ENCODE data around the gene POLK. TPM values are rescaled to one million over a fixed set of nuclear protein-coding genes. Genes with fewer than 3 reads are reported as not detected.

Gene POLK
- total and polyA plus RNA-seq, 2 of the 8 experiments (the other 6 are each of a cell fraction or from before 2014, with no cell fraction given) = 2.0 to 9.0 TPM

DNA sequence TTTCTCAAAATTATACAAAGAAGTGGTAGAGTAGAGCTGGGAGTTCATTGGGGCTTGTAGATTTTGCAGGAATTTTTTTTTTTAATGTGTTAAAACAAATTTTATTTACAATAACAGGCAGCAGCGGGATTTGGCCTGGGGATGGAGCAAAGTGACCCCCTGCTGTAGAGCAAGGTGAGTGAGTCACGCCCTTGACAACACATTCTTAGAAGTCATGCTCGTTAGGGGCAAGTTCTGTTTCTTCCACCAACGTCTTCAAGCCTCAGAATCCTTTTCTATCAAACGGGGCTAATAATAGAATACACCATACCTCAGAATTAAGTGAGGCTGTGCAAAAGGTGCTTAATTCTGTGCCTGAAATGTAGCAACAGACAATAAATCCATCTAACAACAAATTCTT is 98.5 kb downstream of the POLK start:
- H3K23me2 ChIP-seq (ENCODE audit: low read depth, low read length) = peaks cover 11% of the 10 kb centered on the region
- 15% methylated on average over 5 of the region's 5 CpGs; no CpG with 5 or more reads in 1 of the 2 experiments for WGBS, 2 experiments (ENCODE audit: extremely low coverage in 1 of 2, insufficient coverage in 1 of 2, insufficient read length in 1 of 2, insufficient replicate concordance in 2 of 2, low coverage in 1 of 2, low lambda C conversion rate in 2 of 2, missing lambda C conversion rate in 1 of 2)
- no peaks in the 10 kb centered on the region; a peak in 2 of 7 replicates for H3K27me3 ChIP-seq (replicated peaks in 1 of 4; ENCODE audit: control insufficient read depth in 3 of 4, extremely low read depth in 1 of 4, insufficient read depth in 3 of 4, low read length in 3 of 4)
- no peak overlapping the region for H2AFZ ChIP-seq (ENCODE audit: low read length)
- no peak overlapping the region for H2BK120ac ChIP-seq (replicated peaks; ENCODE audit: low read depth, low read length)
- no peak overlapping the region for H3K56ac ChIP-seq (replicated peaks; ENCODE audit: insufficient read length, low read depth, low read length)
- H3K14ac ChIP-seq (ENCODE audit: insufficient read length) = no peak overlapping the region
- H4K91ac ChIP-seq (replicated peaks; ENCODE audit: insufficient read length, low read length) = no peak overlapping the region
- FAIRE-seq (peak; percentile 48), DNase-seq (ENCODE audit: low read depth in 1 of 2, low spot score in 2 of 2) (no peak)
- H4K5ac ChIP-seq (ENCODE audit: insufficient read length, low read depth, low read length) = no peak overlapping the region
- peak; percentile 87 for TF ChIP-seq JUND (IDR thresholded peaks at IDR 0.05; ENCODE audit: low read length)
- TF ChIP-seq, protein P1, sequence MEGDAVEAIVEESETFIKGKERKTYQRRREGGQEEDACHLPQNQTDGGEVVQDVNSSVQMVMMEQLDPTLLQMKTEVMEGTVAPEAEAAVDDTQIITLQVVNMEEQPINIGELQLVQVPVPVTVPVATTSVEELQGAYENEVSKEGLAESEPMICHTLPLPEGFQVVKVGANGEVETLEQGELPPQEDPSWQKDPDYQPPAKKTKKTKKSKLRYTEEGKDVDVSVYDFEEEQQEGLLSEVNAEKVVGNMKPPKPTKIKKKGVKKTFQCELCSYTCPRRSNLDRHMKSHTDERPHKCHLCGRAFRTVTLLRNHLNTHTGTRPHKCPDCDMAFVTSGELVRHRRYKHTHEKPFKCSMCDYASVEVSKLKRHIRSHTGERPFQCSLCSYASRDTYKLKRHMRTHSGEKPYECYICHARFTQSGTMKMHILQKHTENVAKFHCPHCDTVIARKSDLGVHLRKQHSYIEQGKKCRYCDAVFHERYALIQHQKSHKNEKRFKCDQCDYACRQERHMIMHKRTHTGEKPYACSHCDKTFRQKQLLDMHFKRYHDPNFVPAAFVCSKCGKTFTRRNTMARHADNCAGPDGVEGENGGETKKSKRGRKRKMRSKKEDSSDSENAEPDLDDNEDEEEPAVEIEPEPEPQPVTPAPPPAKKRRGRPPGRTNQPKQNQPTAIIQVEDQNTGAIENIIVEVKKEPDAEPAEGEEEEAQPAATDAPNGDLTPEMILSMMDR (IDR thresholded peaks at IDR 0.05; ENCODE audit: control extremely low read depth in 1 of 3, insufficient read depth in 1 of 3, low read depth in 1 of 3, low read length in 3 of 3) = no peak
- no peak overlapping the region for H2BK15ac ChIP-seq (ENCODE audit: low read length)
- no peaks in the 10 kb centered on the region for H3K36me3 ChIP-seq (ENCODE audit: control insufficient read depth in 2 of 4, insufficient read depth in 4 of 4, low read length in 3 of 4)
- peak overlapping the region in 1 of 4 experiments; percentile 75; a peak in 1 of 8 replicates for H3K4me3 ChIP-seq (ENCODE audit: extremely low read depth in 1 of 4, insufficient read depth in 2 of 4, low read depth in 3 of 4, low read length in 4 of 4)
- H3K4me1 ChIP-seq (replicated peaks in 1 of 4; ENCODE audit: control insufficient read depth in 3 of 4, insufficient read depth in 4 of 4, low read length in 3 of 4) = peaks cover 0 to 2% (median 0%) of the 10 kb centered on the region in 4 experiments; a peak in 1 of 7 replicates
- no peak overlapping the region for H2BK5ac ChIP-seq (ENCODE audit: low read depth, low read length)
- no peaks in the 10 kb centered on the region for H3K79me1 ChIP-seq (ENCODE audit: low read depth, low read length)
- no peaks in the 10 kb centered on the region for H4K20me1 ChIP-seq (replicated peaks in 1 of 2; ENCODE audit: control insufficient read depth in 1 of 2, insufficient read depth in 2 of 2, low read length in 2 of 2)
- no peak overlapping the region for H3K27ac ChIP-seq (ENCODE audit: low read depth, low read length)
- H3K9ac ChIP-seq (replicated peaks in 1 of 4; ENCODE audit: extremely low read depth in 1 of 4, low read depth in 3 of 4, low read length in 3 of 4) = no peak overlapping the region
- no peaks in the 10 kb centered on the region for H3K9me3 ChIP-seq (ENCODE audit: insufficient read depth in 2 of 2, low read depth in 1 of 2, low read length in 1 of 2)
- CTCF ChIA-PET (ENCODE audit: partially characterized antibody) = interaction anchor here (0.6 kb wide), 1 partner anchor 226 kb away, joined by 5 read pairs; no protein-coding TSS in a partner anchor
- H3K18ac ChIP-seq (ENCODE audit: extremely low read depth, low read length) = no peak overlapping the region
- no peak overlapping the region for H2AK5ac ChIP-seq (ENCODE audit: low read depth, low read length)
- H3K4me2 ChIP-seq (ENCODE audit: insufficient read depth in 1 of 2, low read depth in 2 of 2, low read length in 2 of 2) = peak overlapping the region; percentile 70 to 88; a peak in 3 of 4 replicates
- H3K23ac ChIP-seq (ENCODE audit: insufficient read length) = no peak overlapping the region
- H2BK20ac ChIP-seq (ENCODE audit: low read length) = no peak overlapping the region
- no peak overlapping the region for H2BK12ac ChIP-seq (ENCODE audit: low read depth, low read length)
- H4K8ac ChIP-seq (ENCODE audit: extremely low read depth, insufficient read depth, low read length) = no peak overlapping the region
- H3K4ac ChIP-seq (replicated peaks; ENCODE audit: insufficient read length, low read depth, low read length) = no peak overlapping the region
- no peaks in the 10 kb centered on the region for H3K79me2 ChIP-seq (ENCODE audit: control insufficient read depth in 1 of 2, insufficient read depth in 2 of 2, low read length in 2 of 2)
- POLR2A ChIA-PET (ENCODE audit: partially characterized antibody) = interaction anchor here (0.6 kb wide), 1 partner anchor 60 kb away, joined by 3 read pairs; no protein-coding TSS in a partner anchor
